CD4-positive, alpha-beta memory T cell (primary cell): ENCODE measurements around the gene DAZAP1. TPM values are rescaled to one million over a fixed set of nuclear protein-coding genes. Genes with fewer than 3 reads are reported as not detected.
A peak's percentile ranks its signal among the peaks of the same experiment; 100 is the strongest.

ENCODE experiments used
- CTCF ChIA-PET: fragments of 350-600 bp; sonication (Branson Sonifier 250); formaldehyde crosslinking; loops from one replicate; lab custom pipeline; 2021; ENCODE audit warnings: inconsistent platforms; ENCODE audit not compliant: partially characterized antibody; lab: Charles Lee
- POLR2A ChIA-PET: fragments of 350-600 bp; sonication (Branson Sonifier 250); formaldehyde crosslinking; loops from one replicate; lab custom pipeline; 2021; ENCODE audit not compliant: partially characterized antibody; lab: Charles Lee
- DNase-seq, 5 donors: peaks; one replicate each; pipeline versions ENCODE4 v3.0.0 to v3.0.0-alpha.2; 2020 to 2022; ENCODE audit warnings: mixed read lengths in 1 of 5
- H3K27ac ChIP-seq: one replicate; pipeline ENCODE4 v1.7.0; 2013; ENCODE audit warnings: low read depth, low read length
- H3K27me3 ChIP-seq: 2 replicates; pipeline ENCODE4 v1.7.0; 2013; ENCODE audit warnings: mild to moderate bottlenecking, low read length, moderate library complexity; ENCODE audit not compliant: insufficient read depth
- H3K36me3 ChIP-seq: 2 replicates; pipeline ENCODE4 v1.7.0; 2013; ENCODE audit warnings: mild to moderate bottlenecking, low read length, moderate library complexity; ENCODE audit not compliant: insufficient read depth
- H3K4me1 ChIP-seq: 2 replicates; pipeline ENCODE4 v1.7.0; 2013; ENCODE audit warnings: mild to moderate bottlenecking, low read length, moderate library complexity; ENCODE audit not compliant: insufficient read depth
- H3K4me3 ChIP-seq, 2 donors: one replicate each; pipeline ENCODE4 v1.7.0; 2013; ENCODE audit warnings: low read length in 2 of 2, mild to moderate bottlenecking in 1 of 2
- H3K9me3 ChIP-seq, 2 donors: one replicate each; pipeline ENCODE4 v1.7.0; 2013; ENCODE audit warnings: low read length in 2 of 2, control low read depth in 1 of 2; ENCODE audit not compliant: control insufficient read depth in 1 of 2
- H3K27ac Mint-ChIP-seq, 7 donors: one replicate each; pipeline ENCODE4 v1.8.0; 2020 to 2021; ENCODE audit warnings: mixed read lengths in 7 of 7, mild to moderate bottlenecking in 6 of 7, inconsistent platforms in 3 of 7, moderate library complexity in 3 of 7
- H3K27me3 Mint-ChIP-seq, 2 donors: one replicate each; pipeline ENCODE4 v1.8.0; 2020 to 2021; ENCODE audit warnings: mixed read lengths in 2 of 2
- H3K36me3 Mint-ChIP-seq, 2 donors: one replicate each; pipeline ENCODE4 v1.8.0; 2020 to 2021; ENCODE audit warnings: mixed read lengths in 2 of 2, inconsistent platforms in 1 of 2, mild to moderate bottlenecking in 1 of 2
- H3K4me1 Mint-ChIP-seq, 4 donors: one replicate each; pipeline ENCODE4 v1.8.0; 2020 to 2021; ENCODE audit warnings: mixed read lengths in 4 of 4, mild to moderate bottlenecking in 1 of 4
- H3K4me3 Mint-ChIP-seq, 8 donors: one replicate each; pipeline ENCODE4 v1.8.0; 2020 to 2021; ENCODE audit warnings: mixed read lengths in 8 of 8, mild to moderate bottlenecking in 7 of 8, moderate library complexity in 6 of 8, inconsistent platforms in 3 of 8
- H3K9me3 Mint-ChIP-seq, 8 donors: one replicate each; pipeline ENCODE4 v1.8.0; 2020 to 2021; ENCODE audit warnings: mixed read lengths in 8 of 8, mild to moderate bottlenecking in 5 of 8, inconsistent platforms in 3 of 8, moderate library complexity in 1 of 8
- intact Hi-C: fragments of 100-400 bp; cut with micrococcal nuclease; formaldehyde crosslinking; loops from one replicate; pipeline ENCODE4 v1.15.1; 2023
- polyA plus RNA-seq, 2 donors: library from polyadenylated mRNA; unstranded; fragments of 300-500 nt; fragmentation: Illumina TruSeq; gene quantifications; one replicate each; pipeline ENCODE4 v1.2.3, GENCODE V29; 2021
- total RNA-seq, 2 experiments: library from RNA; stranded (reverse); gene quantifications; one replicate each; pipeline ENCODE4 v1.2.3, GENCODE V29; 2021

Gene DAZAP1
- total and polyA plus RNA-seq, 4 experiments from 2014 or later: 2.5 to 152 (median 76.1) TPM

DNA sequence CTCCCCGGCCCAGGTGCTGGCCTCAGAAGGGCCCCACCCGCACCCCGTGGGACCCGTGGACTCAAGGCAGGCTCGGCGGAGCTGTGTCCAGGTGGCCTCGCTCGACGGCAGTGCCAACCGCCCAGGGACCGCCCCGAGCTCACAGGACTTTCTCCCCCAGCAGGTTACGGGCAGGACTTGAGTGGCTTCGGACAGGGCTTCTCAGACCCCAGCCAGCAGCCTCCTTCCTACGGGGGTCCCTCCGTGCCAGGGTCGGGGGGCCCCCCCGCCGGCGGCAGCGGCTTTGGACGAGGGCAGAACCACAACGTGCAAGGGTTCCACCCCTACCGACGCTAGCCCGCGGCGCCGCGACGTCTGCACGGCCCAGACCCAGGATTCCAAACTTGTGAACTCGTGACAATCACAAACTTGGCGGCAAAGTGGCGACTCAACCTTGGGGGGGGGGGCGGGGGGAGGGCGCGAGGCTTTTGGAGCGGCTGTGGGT is 27.2 kb downstream of the DAZAP1 start:
- peaks cover 0 to 13% (median 7%) of the 10 kb centered on the region in 4 donors for H3K4me1 Mint-ChIP-seq
- H3K27ac ChIP-seq: no peak overlapping the region
- H3K27me3 Mint-ChIP-seq: no peaks in the 10 kb centered on the region
- peaks cover 9 to 29% of the 10 kb centered on the region in 2 donors for H3K36me3 Mint-ChIP-seq
- peaks cover 37% of the 10 kb centered on the region for H3K36me3 ChIP-seq
- no peak overlapping the region for H3K27ac Mint-ChIP-seq
- H3K4me1 ChIP-seq: peaks cover 14% of the 10 kb centered on the region
- intact Hi-C loops: no loop called here
- no peak overlapping the region for H3K4me3 ChIP-seq
- no peak for DNase-seq
- POLR2A ChIA-PET: interaction anchor here (1.7 kb wide), 1 partner anchor 26 kb away, joined by 5 read pairs; no protein-coding TSS in a partner anchor
- no peaks in the 10 kb centered on the region for H3K27me3 ChIP-seq
- peaks cover 0 to 3% (median 0%) of the 10 kb centered on the region in 8 donors for H3K9me3 Mint-ChIP-seq
- no peak overlapping the region for H3K4me3 Mint-ChIP-seq
- H3K9me3 ChIP-seq: no peaks in the 10 kb centered on the region
- CTCF ChIA-PET: no interaction called here

DNA sequence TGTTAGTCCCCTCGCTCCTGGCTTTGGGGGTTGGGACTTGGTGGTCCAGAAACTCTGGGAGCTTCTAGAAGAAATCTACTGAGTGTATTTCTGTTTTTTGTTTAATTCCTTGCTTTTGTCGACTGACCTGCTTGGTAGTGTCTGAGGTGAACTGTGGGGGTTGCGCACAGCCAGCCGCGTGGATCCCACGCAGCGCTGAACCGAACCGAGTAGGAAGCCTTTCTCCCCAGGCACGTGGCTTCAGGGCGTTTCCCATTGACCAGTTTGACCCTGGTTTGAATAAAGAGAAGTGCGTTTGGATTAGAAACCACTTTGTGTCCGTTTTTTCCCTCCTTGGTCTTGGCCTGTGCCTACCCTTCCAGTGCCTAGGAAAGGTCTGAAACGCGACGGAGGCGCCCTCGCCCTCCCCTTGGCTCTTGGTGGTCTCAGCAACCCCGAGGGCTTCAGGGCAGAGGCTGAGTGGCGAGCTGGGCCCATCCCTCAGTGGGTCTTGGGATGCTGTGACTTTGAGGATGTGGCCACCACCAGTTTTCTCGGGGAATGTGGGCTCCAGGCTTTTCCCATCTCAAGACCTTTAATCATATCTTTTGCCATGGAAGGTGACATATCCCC is 28.1 kb downstream of the DAZAP1 start:
- CTCF ChIA-PET: interaction anchor here (1.5 kb wide), 1 partner anchor 10 kb away, joined by 6 read pairs; no protein-coding TSS in a partner anchor
- DNase-seq: no peak
- H3K4me1 ChIP-seq: peaks cover 23% of the 10 kb centered on the region
- POLR2A ChIA-PET: no interaction called here
- no peaks in the 10 kb centered on the region for H3K27me3 Mint-ChIP-seq
- peak overlapping the region in 1 of 7 donors; percentile 30 for H3K27ac Mint-ChIP-seq
- H3K4me3 Mint-ChIP-seq: peak overlapping the region in 1 of 8 donors; percentile 20
- peaks cover 0 to 21% (median 13%) of the 10 kb centered on the region in 4 donors for H3K4me1 Mint-ChIP-seq
- no peak overlapping the region for H3K27ac ChIP-seq
- no peak overlapping the region for H3K4me3 ChIP-seq
- peaks cover 0 to 3% (median 0%) of the 10 kb centered on the region in 8 donors for H3K9me3 Mint-ChIP-seq
- H3K27me3 ChIP-seq: no peaks in the 10 kb centered on the region
- peaks cover 14 to 35% of the 10 kb centered on the region in 2 donors for H3K36me3 Mint-ChIP-seq
- no peaks in the 10 kb centered on the region for H3K9me3 ChIP-seq
- intact Hi-C loops: no loop called here
- peaks cover 43% of the 10 kb centered on the region for H3K36me3 ChIP-seq

DNA sequence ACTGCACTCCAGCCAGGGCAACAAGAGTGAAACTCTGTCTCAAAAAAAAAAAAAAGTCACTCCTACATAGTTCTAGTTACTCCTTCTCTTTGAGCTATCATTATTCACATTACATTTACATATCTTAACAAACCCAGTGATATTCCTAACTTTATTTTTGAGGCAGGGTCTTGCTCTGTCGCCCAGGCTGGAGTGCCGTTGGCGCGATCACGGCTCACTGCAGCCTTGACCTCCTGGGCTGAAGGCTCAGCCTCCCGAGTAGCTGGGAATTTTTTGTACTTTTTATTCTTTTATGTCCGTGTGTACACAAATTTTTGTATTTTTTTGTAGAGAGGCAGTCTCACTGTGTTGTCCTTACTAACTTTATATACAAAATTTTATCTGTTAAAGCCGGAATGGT is 30.2 kb downstream of the DAZAP1 start:
- H3K4me1 ChIP-seq: peaks cover 29% of the 10 kb centered on the region
- Mint-ChIP-seq H3K4me3 (peak overlapping the region in 4 of 8 donors; percentile 17 to 99 (median 98)), H3K27ac (peak overlapping the region in 4 of 7 donors; percentile 67 to 99 (median 98)), H3K9me3 (peaks cover 0 to 5% (median 0%) of the 10 kb centered on the region in 8 donors), H3K36me3 (peaks cover 28 to 48% of the 10 kb centered on the region in 2 donors), H3K27me3 (no peaks in the 10 kb centered on the region), H3K4me1 (peaks cover 1 to 36% (median 19%) of the 10 kb centered on the region in 4 donors)
- intact Hi-C loops: loop anchor here (1.0 kb wide), 3 partner anchors 30 to 162 kb away; partner anchors contain the start of genes DAZAP1, FAM174C and NDUFS7
- DNase-seq: no peak
- H3K9me3 ChIP-seq: no peaks in the 10 kb centered on the region
- no peaks in the 10 kb centered on the region for H3K27me3 ChIP-seq
- ChIA-PET POLR2A (interaction anchor here (0.8 to 2.1 kb wide), 5 partner anchors 28 to 168 kb away, joined by 3 to 12 read pairs (median 3); partner anchors contain the start of genes CIRBP and PCSK4), CTCF (interaction anchor here (0.7 to 1.8 kb wide), 5 partner anchors 10 to 71 kb away, joined by 3 to 9 read pairs (median 3); no protein-coding TSS in a partner anchor)
- peak overlapping the region in 1 of 2 donors; percentile 79 for H3K4me3 ChIP-seq
- no peak overlapping the region for H3K27ac ChIP-seq
- H3K36me3 ChIP-seq: peaks cover 50% of the 10 kb centered on the region

DNA sequence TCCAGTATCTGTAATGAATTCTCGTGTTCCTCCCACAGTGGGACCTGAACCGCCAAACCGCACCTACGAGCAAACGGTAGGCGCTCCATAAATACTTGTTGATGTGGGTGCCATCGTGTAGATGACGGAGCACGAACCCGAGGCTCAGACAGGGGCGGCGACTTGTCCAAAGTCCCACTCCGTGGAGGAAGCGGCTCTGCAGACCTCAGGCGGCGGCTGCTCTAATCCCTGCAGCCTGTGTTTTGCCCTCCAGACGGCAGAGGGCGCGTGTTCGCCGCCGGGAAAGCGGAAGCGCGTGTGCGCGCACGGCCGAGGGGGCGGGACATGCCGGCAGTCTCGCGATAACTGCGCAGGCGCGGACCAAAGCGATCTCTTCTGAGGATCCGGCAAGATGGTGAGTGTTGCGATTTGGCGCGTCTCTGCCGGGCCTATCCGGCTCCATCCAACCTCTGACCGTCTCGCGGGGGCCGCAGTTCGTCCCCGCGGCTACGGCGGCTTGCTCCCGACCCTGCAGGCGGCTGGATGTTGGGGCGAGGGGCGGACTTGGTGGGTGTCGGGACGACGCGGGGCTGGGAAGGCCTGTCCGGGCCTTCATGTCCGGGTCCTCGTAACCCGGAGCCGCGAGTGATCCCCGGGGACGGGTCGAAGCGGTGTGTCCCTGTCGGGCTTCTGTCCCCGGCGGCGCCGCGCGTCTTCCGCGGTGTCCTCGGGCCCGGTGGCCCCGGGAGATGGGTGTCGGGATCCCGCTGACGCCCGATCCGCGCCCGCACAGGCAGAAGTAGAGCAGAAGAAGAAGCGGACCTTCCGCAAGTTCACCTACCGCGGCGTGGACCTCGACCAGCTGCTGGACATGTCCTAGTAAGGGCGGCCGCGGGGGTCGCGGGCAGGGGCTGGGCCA is 30.9 kb downstream of the DAZAP1 start, which contains the start of gene RPS15:
TSS of gene RPS15 (plus strand) at position 362 of the 898 bp plus-strand sequence. CDS start at position 392, 30 bp downstream.
- H3K4me1 Mint-ChIP-seq: peaks cover 1 to 38% (median 19%) of the 10 kb centered on the region in 4 donors
- peak within 1 kb of the TSS; percentile 98 to 99 (median 99) for H3K27ac Mint-ChIP-seq
- Histone ChIP-seq H3K4me3 (peak within 1 kb of the TSS; percentile 47 to 79), H3K9me3 (no peaks in the 10 kb centered on the region), H3K36me3 (peaks cover 43% of the 10 kb centered on the region), H3K27ac (peak within 1 kb of the TSS; percentile 93), H3K4me1 (peaks cover 29% of the 10 kb centered on the region), H3K27me3 (no peaks in the 10 kb centered on the region)
- DNase-seq: peak; percentile 93 to 97 (median 96)
- ChIA-PET CTCF (interaction anchor here (0.7 to 1.8 kb wide), 4 partner anchors 11 to 71 kb away, joined by 3 to 9 read pairs (median 4); no protein-coding TSS in a partner anchor), POLR2A (interaction anchor here (0.8 to 2.1 kb wide), 7 partner anchors 29 to 169 kb away, joined by 3 to 12 read pairs (median 3); partner anchors contain the start of genes CIRBP and PCSK4)
- peaks cover 28 to 49% of the 10 kb centered on the region in 2 donors for H3K36me3 Mint-ChIP-seq
- H3K27me3 Mint-ChIP-seq: no peaks in the 10 kb centered on the region
- peak within 1 kb of the TSS; percentile 97 to 99 (median 98) for H3K4me3 Mint-ChIP-seq
- H3K9me3 Mint-ChIP-seq: peaks cover 0 to 5% (median 0%) of the 10 kb centered on the region in 8 donors
- intact Hi-C loops: loop anchor here (1.0 kb wide), 3 partner anchors 31 to 163 kb away; partner anchors contain the start of genes DAZAP1, FAM174C and NDUFS7

DNA sequence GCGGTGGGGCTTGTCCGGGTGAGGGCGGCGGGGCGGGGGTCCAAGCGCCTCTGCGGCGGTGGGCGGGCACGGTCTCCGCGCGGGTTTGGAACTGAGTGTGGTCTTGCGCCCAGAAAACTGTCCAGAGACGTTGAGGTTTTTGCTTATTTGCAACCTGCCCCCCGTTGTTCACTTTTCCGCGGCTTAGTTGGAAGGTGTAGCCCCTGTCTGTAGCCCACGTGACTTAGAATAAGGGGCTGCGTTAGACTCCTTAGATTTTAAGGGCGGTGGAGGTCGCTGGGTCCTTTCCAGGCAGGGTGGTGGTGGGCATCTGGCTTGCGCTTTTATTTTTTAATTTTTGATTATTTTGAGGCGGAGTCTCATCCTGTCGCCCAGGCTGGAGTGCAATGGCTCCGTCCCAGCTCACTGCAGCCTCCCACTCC is 31.6 kb downstream of the DAZAP1 start:
- H3K36me3 Mint-ChIP-seq: peaks cover 28 to 49% of the 10 kb centered on the region in 2 donors
- peak overlapping the region; percentile 84 to 99 (median 88) for H3K27ac Mint-ChIP-seq
- DNase-seq: no peak
- H3K4me1 Mint-ChIP-seq: peaks cover 1 to 40% (median 19%) of the 10 kb centered on the region in 4 donors
- intact Hi-C loops: loop anchor here (1.0 kb wide), 3 partner anchors 32 to 164 kb away; partner anchors contain the start of genes DAZAP1, FAM174C and NDUFS7
- H3K4me3 ChIP-seq: peak overlapping the region; percentile 36 to 79
- peaks cover 29% of the 10 kb centered on the region for H3K4me1 ChIP-seq
- H3K36me3 ChIP-seq: peaks cover 37% of the 10 kb centered on the region
- peaks cover 0 to 5% (median 0%) of the 10 kb centered on the region in 8 donors for H3K9me3 Mint-ChIP-seq
- no peaks in the 10 kb centered on the region for H3K27me3 ChIP-seq
- peak overlapping the region; percentile 93 for H3K27ac ChIP-seq
- peak overlapping the region; percentile 88 to 99 (median 98) for H3K4me3 Mint-ChIP-seq
- no peaks in the 10 kb centered on the region for H3K27me3 Mint-ChIP-seq
- no peaks in the 10 kb centered on the region for H3K9me3 ChIP-seq
- ChIA-PET POLR2A (interaction anchor here (1.2 kb wide), 2 partner anchors 30 to 160 kb away, joined by 3 read pairs; no protein-coding TSS in a partner anchor), CTCF (no interaction called here)
